NCI-H1048 (cell line): ENCODE measurements around the gene FBXO7.
A peak's percentile ranks its signal among the peaks of the same experiment; 100 is the strongest.

ENCODE experiments used
- DNase-seq: peaks from one replicate; lab custom pipeline; 2025; lab: John Stamatoyannopoulos, UW

The FBXO7 gene

GRCh38 chr22:32490279-32490678, 15.7 kb downstream of the FBXO7 start:
- DNase-seq: no peak

- DNase-seq: no peak
Measured at GRCh38 chr22:32492111-32492510, 17.5 kb downstream of the FBXO7 start.

- no peak for DNase-seq
Measured at GRCh38 chr22:32493551-32493950, 18.9 kb downstream of the FBXO7 start.

GRCh38 chr22:32494971-32495370, 20.4 kb downstream of the FBXO7 start:
- no peak for DNase-seq

GRCh38 chr22:32499666-32500065, 25.1 kb downstream of the FBXO7 start:
- no peak for DNase-seq

GRCh38 chr22:32501836-32502752, 27.5 kb downstream of the FBXO7 start:
- no peak for DNase-seq

- DNase-seq: no peak
Measured at GRCh38 chr22:32509045-32509444, 34.4 kb downstream of the FBXO7 start.

- no peak for DNase-seq
Measured at GRCh38 chr22:32511274-32511673, 36.7 kb downstream of the FBXO7 start.

- DNase-seq: no peak
Measured at GRCh38 chr22:32511776-32512175, 37.2 kb downstream of the FBXO7 start.

GRCh38 chr22:32512267-32512982, 37.8 kb downstream of the FBXO7 start:
- DNase-seq: no peak

GRCh38 chr22:32515084-32515483, 40.5 kb downstream of the FBXO7 start:
- DNase-seq: no peak

- DNase-seq: no peak
Measured at GRCh38 chr22:32517488-32517887, 42.9 kb downstream of the FBXO7 start.

- no peak for DNase-seq
Measured at GRCh38 chr22:32517921-32518320, 43.3 kb downstream of the FBXO7 start.

- no peak for DNase-seq
Measured at GRCh38 chr22:32518381-32518780, 43.8 kb downstream of the FBXO7 start.

- DNase-seq: no peak
Measured at GRCh38 chr22:32518848-32519247, 44.2 kb downstream of the FBXO7 start.

- no peak for DNase-seq
Measured at GRCh38 chr22:32520612-32521011, 46.0 kb downstream of the FBXO7 start.

- no peak for DNase-seq
Measured at GRCh38 chr22:32522237-32522636, 47.6 kb downstream of the FBXO7 start.

GRCh38 chr22:32527756-32528155, 53.1 kb downstream of the FBXO7 start:
- no peak for DNase-seq

- DNase-seq: no peak
Measured at GRCh38 chr22:32528316-32528715, 53.7 kb downstream of the FBXO7 start.

- DNase-seq: peak; percentile 50
Measured at GRCh38 chr22:32528984-32529982, 54.7 kb downstream of the FBXO7 start.

- no peak for DNase-seq
Measured at GRCh38 chr22:32531228-32531627, 56.6 kb downstream of the FBXO7 start.
